Tibial artery (tissue), 4 donors: ENCODE measurements around the gene GGACT.
"Not testable (repeated sequence)": the region's sequence is repeated elsewhere in the genome, so short reads cannot be mapped to it uniquely, and the experiment has no call there.

Experiments used
- DNase-seq, 2 donors: peaks; one replicate each; pipeline ENCODE4 v3.0.0-alpha.2; 2019
- H3K27ac ChIP-seq, 2 donors: fragments of 200-600 bp; sonication (generic) in 1 of 2; 1 replicate in 1 of 2; 2 replicates in 1 of 2; pipeline ENCODE4 v1.5.1; 2018 to 2019; ENCODE audit warnings: mild to moderate bottlenecking in 1 of 2
- H3K27me3 ChIP-seq, 2 donors: fragments of 200-600 bp; sonication (generic) in 1 of 2; one replicate each; pipeline versions ENCODE4 v1.5.1 to v1.6.0; 2016 to 2019
- H3K36me3 ChIP-seq, 3 donors: fragments of 200-600 bp; sonication (generic) in 2 of 3; one replicate each; pipeline ENCODE4 v1.5.1; 2016 to 2019; ENCODE audit warnings: mild to moderate bottlenecking in 2 of 3
- H3K4me1 ChIP-seq, 4 donors: fragments of 200-600 bp; sonication (generic) in 2 of 4; 1 replicate in 3 of 4; 2 replicates in 1 of 4; pipeline ENCODE4 v1.5.1; 2016 to 2019
- H3K4me3 ChIP-seq, 2 donors: fragments of 200-600 bp; sonication (generic) in 1 of 2; 1 replicate in 1 of 2; 2 replicates in 1 of 2; pipeline ENCODE4 v1.5.1; 2018 to 2019; ENCODE audit warnings: mild to moderate bottlenecking in 2 of 2
- H3K9me3 ChIP-seq, 3 donors: fragments of 200-600 bp; sonication (generic) in 1 of 3; one replicate each; pipeline ENCODE4 v1.5.1; 2016 to 2019
- CTCF ChIP-seq, 2 experiments: fragments of 200-600 bp in 1 of 2; fragments of 450-650 bp in 1 of 2; IDR thresholded peaks; one replicate each; pipeline ENCODE4 v1.5.1; 2017 to 2019; ENCODE audit warnings: antibody characterized with exemption in 2 of 2, mild to moderate bottlenecking in 1 of 2, moderate library complexity in 1 of 2
- intact Hi-C: fragments of 100-400 bp; cut with DNase I; formaldehyde crosslinking; loops from one replicate; pipeline ENCODE4 v1.15.0; 2023; ENCODE audit warnings: low total_unique reads

Gene GGACT

GRCh38 chr13:100620792-100621191 lies 32.2 kb upstream of the GGACT start:
- intact Hi-C loops, result no loop called here
- TF ChIP-seq CTCF (IDR thresholded peaks at IDR 0.05), result no peak
- no peak overlapping the region for H3K4me3 ChIP-seq

GRCh38 chr13:100619940-100620339 lies 31.4 kb upstream of the GGACT start:
- intact Hi-C loops, result no loop called here
- H3K27me3 ChIP-seq, result no peaks in the 10 kb centered on the region

More at GRCh38 chr13:100620792-100621191, 32.2 kb upstream of the GGACT start:
- DNase-seq, result no peak
- H3K27ac ChIP-seq, result no peak overlapping the region
- H3K36me3 ChIP-seq, result peaks cover 13 to 33% (median 22%) of the 10 kb centered on the region in 3 donors
- no peaks in the 10 kb centered on the region for H3K27me3 ChIP-seq
- no peaks in the 10 kb centered on the region for H3K9me3 ChIP-seq
- H3K4me1 ChIP-seq, result no peaks in the 10 kb centered on the region

GRCh38 chr13:100618897-100619296 lies 30.3 kb upstream of the GGACT start:
- H3K27ac ChIP-seq, DNase-seq, H3K9me3 ChIP-seq, intact Hi-C loops, H3K27me3 ChIP-seq, H3K4me3 ChIP-seq, H3K4me1 ChIP-seq: not testable (repeated sequence)
- peaks cover 4 to 19% (median 8%) of the 10 kb centered on the region in 3 donors for H3K36me3 ChIP-seq

More at GRCh38 chr13:100619940-100620339, 31.4 kb upstream of the GGACT start:
- Histone ChIP-seq H3K27ac (no peak overlapping the region), H3K4me1 (no peaks in the 10 kb centered on the region), H3K4me3 (no peak overlapping the region), H3K9me3 (no peaks in the 10 kb centered on the region), H3K36me3 (peaks cover 4 to 25% (median 13%) of the 10 kb centered on the region in 3 donors)
- DNase-seq, result no peak
- no peak for TF ChIP-seq CTCF (IDR thresholded peaks at IDR 0.05)

GRCh38 chr13:100613031-100613430 lies 24.4 kb upstream of the GGACT start:
- TF ChIP-seq CTCF (IDR thresholded peaks at IDR 0.05), result no peak
- intact Hi-C loops, result no loop called here
- H3K36me3 ChIP-seq, result peaks cover 0 to 4% (median 0%) of the 10 kb centered on the region in 3 donors

GRCh38 chr13:100611678-100612492 lies 23.3 kb upstream of the GGACT start:
- H3K27ac ChIP-seq, result no peak overlapping the region
- no peak for DNase-seq
- no peaks in the 10 kb centered on the region for H3K27me3 ChIP-seq
- H3K4me3 ChIP-seq, result no peak overlapping the region
- no peaks in the 10 kb centered on the region for H3K9me3 ChIP-seq
- intact Hi-C loops, result no loop called here
- H3K36me3 ChIP-seq, result peaks cover 0 to 4% (median 0%) of the 10 kb centered on the region in 3 donors
- no peaks in the 10 kb centered on the region for H3K4me1 ChIP-seq
- no peak for TF ChIP-seq CTCF (IDR thresholded peaks at IDR 0.05)

More at GRCh38 chr13:100613031-100613430, 24.4 kb upstream of the GGACT start:
- Histone ChIP-seq H3K4me1 (no peaks in the 10 kb centered on the region), H3K9me3 (no peaks in the 10 kb centered on the region), H3K27me3 (no peaks in the 10 kb centered on the region), H3K27ac (no peak overlapping the region), H3K4me3 (no peak overlapping the region)
- no peak for DNase-seq
